ENCODE results near the gene ABCC2.

Gene ABCC2

DNA sequence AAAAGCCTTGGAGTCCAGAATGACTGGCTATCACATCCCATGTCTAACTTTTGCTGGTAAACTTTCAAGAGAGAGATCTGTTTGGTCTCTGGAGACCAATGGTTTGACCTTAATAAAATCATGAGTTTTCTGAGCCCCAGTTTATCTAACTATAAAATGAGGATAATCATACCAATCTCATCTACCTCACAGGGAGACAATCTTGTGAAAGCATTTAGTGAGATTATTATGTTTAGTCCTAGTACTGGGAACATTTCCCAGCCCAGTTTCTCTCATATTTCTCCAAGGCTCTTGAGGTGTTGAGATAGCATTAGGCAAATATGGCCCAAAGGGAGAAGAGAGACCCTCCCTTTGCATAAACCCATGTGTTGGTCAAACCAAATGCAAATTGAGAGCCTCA is 25.8 kb downstream of the ABCC2 start:
- Histone ChIP-seq H3K27me3 (ENCODE audit: insufficient read depth, insufficient read length) (no peaks in the 10 kb centered on the region), H3K9ac (ENCODE audit: insufficient read length, low read depth) (no peak overlapping the region), H3K36me3 (ENCODE audit: insufficient read depth, insufficient read length, low read length) (no peaks in the 10 kb centered on the region), H3K4me3 (ENCODE audit: insufficient read length, low read depth) (no peak overlapping the region), H3K4me1 (ENCODE audit: insufficient read depth, insufficient read length) (no peaks in the 10 kb centered on the region), H3K9me3 (ENCODE audit: insufficient read depth, low read length) (no peaks in the 10 kb centered on the region)
- DNase-seq (ENCODE audit: low read depth, low spot score): no peak
- no peak for TF ChIP-seq SUZ12 (IDR thresholded peaks at IDR 0.05; ENCODE audit: extremely low read depth, insufficient read depth, insufficient read length)
- TF ChIP-seq YY1 (IDR thresholded peaks at IDR 0.05; ENCODE audit: insufficient read depth, insufficient read length): no peak
- TF ChIP-seq ZNF274 (IDR thresholded peaks at IDR 0.05; ENCODE audit: low read depth, low read length): no peak

DNA sequence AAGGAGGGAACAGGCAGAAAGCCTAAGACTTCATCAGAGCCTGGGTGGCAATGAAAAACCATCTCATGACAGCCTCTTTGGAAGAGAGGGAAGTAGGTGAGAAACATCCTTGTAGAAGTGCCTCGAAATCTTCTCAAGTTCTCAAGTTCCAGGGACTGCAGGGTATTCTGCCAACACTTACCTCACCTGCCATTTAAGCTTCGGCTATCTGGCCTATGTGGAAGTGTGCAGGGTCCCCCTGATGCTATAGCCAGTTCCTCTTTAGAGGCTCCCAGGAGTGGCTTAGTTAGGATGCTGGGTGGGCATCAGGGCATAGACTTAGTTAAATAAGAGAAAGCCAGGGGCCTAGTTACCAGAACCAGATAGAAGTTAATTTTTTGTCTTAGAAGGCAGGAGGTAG is 27.0 kb downstream of the ABCC2 start:
- H3K9ac ChIP-seq (ENCODE audit: insufficient read length, low read depth): no peak overlapping the region
- H3K4me3 ChIP-seq (ENCODE audit: insufficient read length, low read depth): no peak overlapping the region
- 0 out of 2 replicates have a peak, but pooled peaks cover 3% of the 10 kb centered on the region for H3K9me3 ChIP-seq (ENCODE audit: insufficient read depth, low read length)
- H3K4me1 ChIP-seq (ENCODE audit: insufficient read depth, insufficient read length): no peaks in the 10 kb centered on the region
- DNase-seq (ENCODE audit: low read depth, low spot score): no peak
- no peaks in the 10 kb centered on the region for H3K36me3 ChIP-seq (ENCODE audit: insufficient read depth, insufficient read length, low read length)
- H3K27me3 ChIP-seq (ENCODE audit: insufficient read depth, insufficient read length): no peaks in the 10 kb centered on the region
- TF ChIP-seq YY1 (IDR thresholded peaks at IDR 0.05; ENCODE audit: insufficient read depth, insufficient read length) (no peak), SUZ12 (IDR thresholded peaks at IDR 0.05; ENCODE audit: extremely low read depth, insufficient read depth, insufficient read length) (no peak), ZNF274 (IDR thresholded peaks at IDR 0.05; ENCODE audit: low read depth, low read length) (no peak)

DNA sequence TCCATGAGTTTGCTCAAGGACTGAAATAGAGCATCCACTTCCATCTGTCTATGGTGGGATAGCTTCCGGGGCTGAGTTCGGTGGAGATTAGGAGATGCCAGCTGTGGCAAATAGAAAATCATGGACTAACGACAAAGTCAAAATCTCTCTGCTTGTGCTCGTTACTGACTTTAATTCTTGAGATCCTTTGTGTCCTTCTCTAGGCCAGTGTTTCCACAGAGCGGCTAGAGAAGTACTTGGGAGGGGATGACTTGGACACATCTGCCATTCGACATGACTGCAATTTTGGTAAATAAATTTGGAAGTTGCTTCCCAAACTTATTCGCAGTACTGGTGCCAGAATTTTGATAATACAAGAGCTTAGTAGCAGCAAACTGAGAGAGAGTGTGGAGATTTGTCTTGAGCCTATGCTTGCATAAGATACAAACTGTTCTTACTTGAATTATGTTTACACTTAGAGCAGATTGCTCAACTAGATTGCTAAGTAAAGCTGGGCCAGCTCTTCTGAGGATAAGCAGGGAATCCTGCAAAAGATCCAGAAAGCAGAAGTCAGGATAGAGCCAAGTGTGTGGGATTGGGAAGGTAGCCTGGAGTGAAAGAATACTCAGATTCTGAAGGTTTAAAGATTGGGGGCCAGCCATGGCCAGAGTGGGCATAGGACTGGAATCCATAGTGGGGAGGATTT is 27.6 kb downstream of the ABCC2 start:
- DNase-seq (ENCODE audit: low read depth, low spot score): no peak

DNA sequence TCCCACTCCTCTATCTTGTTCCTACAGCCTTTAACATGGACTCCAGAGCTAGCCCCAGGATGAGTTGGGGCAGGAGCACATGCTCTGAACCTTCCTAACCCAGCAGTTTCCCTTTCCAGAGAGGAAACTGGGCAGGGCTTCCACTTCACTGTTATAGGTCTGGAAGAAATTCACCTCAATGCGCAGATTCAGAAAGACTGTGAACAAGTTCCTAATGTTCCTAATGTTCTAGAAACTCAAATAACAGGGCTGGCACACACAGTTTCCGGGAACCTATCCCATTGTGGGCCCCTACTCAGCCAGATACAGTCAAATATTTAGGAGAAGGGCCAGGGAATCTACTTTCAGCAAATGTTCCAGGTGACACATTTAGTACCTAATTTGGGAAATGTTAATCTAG is 29.7 kb downstream of the ABCC2 start:
- Histone ChIP-seq H3K36me3 (ENCODE audit: insufficient read depth, insufficient read length, low read length) (no peaks in the 10 kb centered on the region), H3K9ac (ENCODE audit: insufficient read length, low read depth) (no peak overlapping the region), H3K4me1 (ENCODE audit: insufficient read depth, insufficient read length) (no peaks in the 10 kb centered on the region), H3K4me3 (ENCODE audit: insufficient read length, low read depth) (no peak overlapping the region), H3K9me3 (ENCODE audit: insufficient read depth, low read length) (0 out of 2 replicates have a peak, but pooled peaks cover 4% of the 10 kb centered on the region), H3K27me3 (ENCODE audit: insufficient read depth, insufficient read length) (no peaks in the 10 kb centered on the region)
- TF ChIP-seq SUZ12 (IDR thresholded peaks at IDR 0.05; ENCODE audit: extremely low read depth, insufficient read depth, insufficient read length) (no peak), YY1 (IDR thresholded peaks at IDR 0.05; ENCODE audit: insufficient read depth, insufficient read length) (no peak)
- DNase-seq (ENCODE audit: low read depth, low spot score): no peak

More for the DNA sequence above, 27.6 kb downstream of the ABCC2 start:
- Histone ChIP-seq H3K27me3 (ENCODE audit: insufficient read depth, insufficient read length) (no peaks in the 10 kb centered on the region), H3K9ac (ENCODE audit: insufficient read length, low read depth) (no peak overlapping the region), H3K9me3 (ENCODE audit: insufficient read depth, low read length) (0 out of 2 replicates have a peak, but pooled peaks cover 4% of the 10 kb centered on the region), H3K36me3 (ENCODE audit: insufficient read depth, insufficient read length, low read length) (no peaks in the 10 kb centered on the region), H3K4me1 (ENCODE audit: insufficient read depth, insufficient read length) (no peaks in the 10 kb centered on the region), H3K4me3 (ENCODE audit: insufficient read length, low read depth) (no peak overlapping the region)
- TF ChIP-seq YY1 (IDR thresholded peaks at IDR 0.05; ENCODE audit: insufficient read depth, insufficient read length): no peak
- TF ChIP-seq ZNF274 (IDR thresholded peaks at IDR 0.05; ENCODE audit: low read depth, low read length): no peak
- TF ChIP-seq SUZ12 (IDR thresholded peaks at IDR 0.05; ENCODE audit: extremely low read depth, insufficient read depth, insufficient read length): no peak

- H3K4me1 ChIP-seq (ENCODE audit: insufficient read depth, insufficient read length): no peaks in the 10 kb centered on the region
- H3K27me3 ChIP-seq (ENCODE audit: insufficient read depth, insufficient read length): no peaks in the 10 kb centered on the region
- TF ChIP-seq SUZ12 (IDR thresholded peaks at IDR 0.05; ENCODE audit: extremely low read depth, insufficient read depth, insufficient read length): no peak
- TF ChIP-seq ZNF274 (IDR thresholded peaks at IDR 0.05; ENCODE audit: low read depth, low read length): no peak
- TF ChIP-seq YY1 (IDR thresholded peaks at IDR 0.05; ENCODE audit: insufficient read depth, insufficient read length): no peak
- no peak for DNase-seq (ENCODE audit: low read depth, low spot score)
- 0 out of 2 replicates have a peak, but pooled peaks cover 4% of the 10 kb centered on the region for H3K9me3 ChIP-seq (ENCODE audit: insufficient read depth, low read length)
- no peak overlapping the region for H3K9ac ChIP-seq (ENCODE audit: insufficient read length, low read depth)
- H3K4me3 ChIP-seq (ENCODE audit: insufficient read length, low read depth): no peak overlapping the region
- no peaks in the 10 kb centered on the region for H3K36me3 ChIP-seq (ENCODE audit: insufficient read depth, insufficient read length, low read length)
Measured at GRCh38 chr10:99814143-99814542, 31.7 kb downstream of the ABCC2 start.

- TF ChIP-seq SUZ12 (IDR thresholded peaks at IDR 0.05; ENCODE audit: extremely low read depth, insufficient read depth, insufficient read length): no peak
- TF ChIP-seq ZNF274 (IDR thresholded peaks at IDR 0.05; ENCODE audit: low read depth, low read length): no peak
- no peak for TF ChIP-seq YY1 (IDR thresholded peaks at IDR 0.05; ENCODE audit: insufficient read depth, insufficient read length)
- DNase-seq (ENCODE audit: low read depth, low spot score): no peak
- no peak overlapping the region for H3K4me3 ChIP-seq (ENCODE audit: insufficient read length, low read depth)
Measured at GRCh38 chr10:99815621-99816020, 33.2 kb downstream of the ABCC2 start.

GRCh38 chr10:99827936-99828335 is 45.5 kb downstream of the ABCC2 start:
- H3K27me3 ChIP-seq (ENCODE audit: insufficient read depth, insufficient read length): no peaks in the 10 kb centered on the region
- no peak overlapping the region for H3K4me3 ChIP-seq (ENCODE audit: insufficient read length, low read depth)
- H3K36me3 ChIP-seq (ENCODE audit: insufficient read depth, insufficient read length, low read length): no peaks in the 10 kb centered on the region
- no peak for DNase-seq (ENCODE audit: low read depth, low spot score)
- no peaks in the 10 kb centered on the region for H3K4me1 ChIP-seq (ENCODE audit: insufficient read depth, insufficient read length)
- no peak overlapping the region for H3K9ac ChIP-seq (ENCODE audit: insufficient read length, low read depth)
- peaks cover 7% of the 10 kb centered on the region; the same call in 1 of the 2 replicates for H3K9me3 ChIP-seq (ENCODE audit: insufficient read depth, low read length)
- no peak for TF ChIP-seq SUZ12 (IDR thresholded peaks at IDR 0.05; ENCODE audit: extremely low read depth, insufficient read depth, insufficient read length)
- no peak for TF ChIP-seq ZNF274 (IDR thresholded peaks at IDR 0.05; ENCODE audit: low read depth, low read length)
- TF ChIP-seq YY1 (IDR thresholded peaks at IDR 0.05; ENCODE audit: insufficient read depth, insufficient read length): no peak

More at GRCh38 chr10:99815621-99816020, 33.2 kb downstream of the ABCC2 start:
- Histone ChIP-seq H3K9me3 (ENCODE audit: insufficient read depth, low read length) (0 out of 2 replicates have a peak, but pooled peaks cover 4% of the 10 kb centered on the region), H3K4me1 (ENCODE audit: insufficient read depth, insufficient read length) (no peaks in the 10 kb centered on the region), H3K9ac (ENCODE audit: insufficient read length, low read depth) (no peak overlapping the region), H3K27me3 (ENCODE audit: insufficient read depth, insufficient read length) (no peaks in the 10 kb centered on the region), H3K36me3 (ENCODE audit: insufficient read depth, insufficient read length, low read length) (no peaks in the 10 kb centered on the region)

All from NT2/D1 (cell line).